Measurements from ENCODE around the gene OR2J3. TPM values are rescaled to one million over a fixed set of nuclear protein-coding genes. Genes with fewer than 3 reads are reported as not detected.

OR2J3 gene
- total RNA-seq, 1 experiment from 2014 or later: not detected

- Mint-ChIP-seq H3K27ac (no peak overlapping the region), H3K36me3 (peaks cover 26% of the 10 kb centered on the region), H3K4me1 (peaks cover 14% of the 10 kb centered on the region), H3K9me3 (peaks cover 47% of the 10 kb centered on the region), H3K27me3 (ENCODE audit: low read depth) (no peaks in the 10 kb centered on the region; the same call in 1 of the 2 replicates), H3K4me3 (no peak overlapping the region)
- ATAC-seq (no peak), DNase-seq (ENCODE audit: low spot score) (no peak)
- POLR2A ChIA-PET: no interaction called here
- CTCF ChIA-PET: no interaction called here
- TF ChIP-seq SMAD4 (CRISPR knock-in tag; IDR thresholded peaks at IDR 0.05) (no peak), TCF7 (CRISPR knock-in tag; IDR thresholded peaks at IDR 0.05; ENCODE audit: low read depth) (no peak), ZBTB43 (CRISPR knock-in tag; IDR thresholded peaks at IDR 0.05) (no peak), IRF1 (CRISPR knock-in tag; IDR thresholded peaks at IDR 0.05) (no peak), JUN (CRISPR knock-in tag; IDR thresholded peaks at IDR 0.05) (no peak), SOX15 (CRISPR knock-in tag; IDR thresholded peaks at IDR 0.05) (no peak), SMAD3 (CRISPR knock-in tag; IDR thresholded peaks at IDR 0.05; ENCODE audit: borderline replicate concordance) (no peak), HMGXB4 (CRISPR knock-in tag; IDR thresholded peaks at IDR 0.05) (no peak), ZNF423 (CRISPR knock-in tag; IDR thresholded peaks at IDR 0.05) (no peak), ZNF121 (CRISPR knock-in tag; IDR thresholded peaks at IDR 0.05) (no peak), ZSCAN18 (CRISPR knock-in tag; IDR thresholded peaks at IDR 0.05) (no peak)
These were observed 34.5 kb downstream of the OR2J3 start for GRCh38 chr6:29142309-29142708.

GRCh38 chr6:29146179-29146578 is 38.3 kb downstream of the OR2J3 start:
- peaks cover 14% of the 10 kb centered on the region for H3K4me1 Mint-ChIP-seq
- no peaks in the 10 kb centered on the region; the same call in 1 of the 2 replicates for H3K27me3 Mint-ChIP-seq (ENCODE audit: low read depth)
- peaks cover 26% of the 10 kb centered on the region for H3K36me3 Mint-ChIP-seq
- ATAC-seq (no peak), DNase-seq (ENCODE audit: low spot score) (no peak)
- POLR2A ChIA-PET: no interaction called here
- no peak overlapping the region for H3K27ac Mint-ChIP-seq
- CTCF ChIA-PET: no interaction called here
- H3K4me3 Mint-ChIP-seq: no peak overlapping the region
- H3K9me3 Mint-ChIP-seq: peaks cover 56% of the 10 kb centered on the region
- TF ChIP-seq NR3C1 (CRISPR knock-in tag; conservative IDR thresholded peaks at IDR 0.05; ENCODE audit: low read depth): no peak
- no peak for TF ChIP-seq ZNF425 (CRISPR knock-in tag; conservative IDR thresholded peaks at IDR 0.05)
- no peak for TF ChIP-seq ATF3 (CRISPR knock-in tag; conservative IDR thresholded peaks at IDR 0.05)
- TF ChIP-seq STAT6 (CRISPR knock-in tag; conservative IDR thresholded peaks at IDR 0.05; ENCODE audit: low read depth): no peak
- no peak for TF ChIP-seq IRF1 (CRISPR knock-in tag; IDR thresholded peaks at IDR 0.05)
- TF ChIP-seq TEAD4 (CRISPR knock-in tag; IDR thresholded peaks at IDR 0.05): no peak
- no peak for TF ChIP-seq MYBL2 (CRISPR knock-in tag; IDR thresholded peaks at IDR 0.05)
- no peak for TF ChIP-seq NFATC4 (CRISPR knock-in tag; IDR thresholded peaks at IDR 0.05)
- TF ChIP-seq KAT7 (CRISPR knock-in tag; IDR thresholded peaks at IDR 0.05; ENCODE audit: borderline replicate concordance): no peak
- no peak for TF ChIP-seq GABPB1 (CRISPR knock-in tag; IDR thresholded peaks at IDR 0.05)
- no peak for TF ChIP-seq ZNF219 (CRISPR knock-in tag; IDR thresholded peaks at IDR 0.05; ENCODE audit: borderline replicate concordance)
- no peak for TF ChIP-seq ZMAT4 (CRISPR knock-in tag; IDR thresholded peaks at IDR 0.05)
- no peak for TF ChIP-seq USF2 (CRISPR knock-in tag; IDR thresholded peaks at IDR 0.05)
